Kidney tubule cell (primary cell): ENCODE results near the gene TRPC6.
"Not testable (repeated sequence)": the region's sequence is repeated elsewhere in the genome, so short reads cannot be mapped to it uniquely, and the experiment has no call there.

Experiments used
- DNase-seq: peaks from one replicate; pipeline ENCODE4 v3.0.0-alpha.2; 2018; ENCODE audit warnings: low spot score

Gene TRPC6

DNA sequence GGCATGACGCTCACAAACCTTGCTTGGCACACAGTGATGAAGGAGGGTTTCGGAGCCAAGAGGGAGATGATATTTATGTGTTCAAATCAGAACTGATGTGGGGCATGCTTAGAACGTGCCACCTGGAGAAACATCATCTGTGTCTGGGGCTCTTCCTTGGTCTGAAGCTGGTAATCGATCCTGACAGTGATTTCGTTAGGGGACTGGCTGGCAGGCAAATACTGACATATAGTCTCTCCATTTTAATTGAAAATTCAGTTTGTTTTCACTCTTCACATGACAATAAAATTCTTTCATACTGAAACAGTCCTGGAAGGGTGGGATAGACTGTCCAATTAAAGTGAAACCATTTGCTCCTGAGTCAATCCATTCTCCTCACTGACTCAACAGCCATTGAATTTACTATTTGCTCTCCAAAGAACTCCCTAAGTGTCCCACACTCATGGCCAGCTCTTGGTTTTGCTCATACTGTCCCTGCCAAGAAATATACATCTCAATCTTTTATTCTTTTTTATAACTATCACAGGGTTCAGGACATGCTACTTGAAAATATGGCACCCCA is 134.8 kb downstream of the TRPC6 start:
- DNase-seq: no peak

DNA sequence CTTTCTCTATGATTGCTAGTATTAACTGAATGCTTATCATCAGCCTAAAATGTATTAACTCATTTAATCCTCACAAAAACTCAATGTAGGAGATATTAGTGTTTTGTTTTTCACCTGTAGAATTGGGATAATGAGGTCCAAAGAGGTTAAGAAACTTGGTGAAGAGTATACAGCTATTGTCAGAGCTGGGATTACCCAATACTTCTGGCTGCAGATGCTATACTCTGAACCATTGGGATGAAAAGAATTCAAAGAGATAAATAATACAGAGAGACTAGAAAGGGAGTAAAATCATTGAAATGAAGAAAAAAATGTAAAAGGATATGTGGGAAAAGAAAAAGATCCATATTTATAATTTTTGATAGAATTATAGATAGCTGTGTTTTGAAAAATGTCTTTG is 137.1 kb downstream of the TRPC6 start:
- no peak for DNase-seq

DNA sequence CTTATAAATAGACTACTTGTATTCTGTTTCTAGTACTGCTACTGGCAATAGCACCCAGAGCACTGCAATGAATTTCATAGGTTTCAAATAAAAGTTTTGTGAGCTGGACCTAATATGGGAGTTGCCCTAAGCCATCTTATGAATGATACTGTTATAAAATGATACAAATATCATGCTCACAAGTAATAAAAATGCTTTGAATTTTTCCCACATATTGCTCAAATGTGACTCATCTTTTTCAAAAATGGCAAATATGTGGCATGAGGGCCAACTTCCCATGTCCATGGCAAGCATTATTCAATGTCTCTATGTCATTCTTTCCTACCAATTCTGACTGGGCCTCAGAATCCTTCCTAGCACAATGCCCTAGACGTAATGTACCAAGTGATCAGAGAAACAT is 137.6 kb downstream of the TRPC6 start:
- DNase-seq: peak; percentile 39

DNA sequence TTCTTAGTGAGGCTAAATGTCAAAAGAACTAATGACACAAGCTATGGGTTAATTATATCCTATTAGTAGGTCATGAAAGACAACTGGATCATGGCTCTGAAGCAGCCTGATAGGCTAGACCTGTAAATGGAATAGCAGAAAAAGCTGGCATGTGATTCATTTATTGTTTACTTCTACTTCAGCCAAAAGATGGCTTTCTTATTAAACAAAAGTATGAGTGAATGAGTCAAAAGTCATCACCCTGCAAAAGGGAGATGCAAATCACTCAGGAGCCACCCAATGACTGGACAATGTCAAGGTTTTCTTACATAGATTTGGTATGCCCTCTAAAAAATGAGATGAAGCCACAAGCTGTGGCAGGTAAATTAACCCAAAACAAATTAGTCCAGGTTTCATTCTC is 138.0 kb downstream of the TRPC6 start:
- peak; percentile 59 for DNase-seq

DNA sequence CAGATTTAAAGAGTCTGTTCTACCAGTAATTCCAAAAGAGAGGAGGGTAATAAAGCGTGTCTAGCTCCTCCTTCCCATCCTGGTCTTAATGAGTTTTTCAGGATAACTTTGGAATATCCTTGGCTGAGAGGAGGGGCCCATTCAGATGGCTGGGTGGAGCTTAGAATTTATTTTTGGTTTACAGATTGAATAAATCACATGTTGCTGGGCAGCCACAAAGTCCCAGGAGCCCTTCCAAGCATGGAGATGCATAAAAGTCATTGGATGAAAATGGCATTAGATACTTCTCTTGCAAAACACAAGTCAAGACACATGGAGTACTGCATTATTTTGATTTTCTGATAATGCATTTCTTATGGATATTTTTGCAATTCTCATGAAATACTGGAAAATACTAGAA is 139.0 kb downstream of the TRPC6 start:
- no peak for DNase-seq

DNA sequence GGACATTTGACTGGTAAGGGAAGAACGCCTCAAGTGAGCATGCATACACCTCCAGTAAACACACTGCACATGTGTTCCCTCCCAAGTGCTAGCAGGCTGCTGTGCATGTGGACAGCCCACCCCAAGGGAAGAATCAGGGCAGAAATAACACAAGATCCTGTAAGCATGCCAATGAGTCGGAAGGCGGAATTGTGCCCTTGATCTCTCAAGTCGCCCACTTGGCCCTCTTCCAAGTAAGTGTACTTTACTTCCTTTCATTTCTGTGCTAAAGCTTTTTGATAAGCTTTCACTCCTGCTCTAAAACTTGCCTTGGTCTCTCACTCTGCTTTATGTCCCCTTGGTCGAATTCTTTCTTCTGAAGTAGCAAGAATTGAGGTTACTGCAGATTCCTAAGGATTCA is 139.6 kb downstream of the TRPC6 start:
- peak; percentile 43 for DNase-seq

DNA sequence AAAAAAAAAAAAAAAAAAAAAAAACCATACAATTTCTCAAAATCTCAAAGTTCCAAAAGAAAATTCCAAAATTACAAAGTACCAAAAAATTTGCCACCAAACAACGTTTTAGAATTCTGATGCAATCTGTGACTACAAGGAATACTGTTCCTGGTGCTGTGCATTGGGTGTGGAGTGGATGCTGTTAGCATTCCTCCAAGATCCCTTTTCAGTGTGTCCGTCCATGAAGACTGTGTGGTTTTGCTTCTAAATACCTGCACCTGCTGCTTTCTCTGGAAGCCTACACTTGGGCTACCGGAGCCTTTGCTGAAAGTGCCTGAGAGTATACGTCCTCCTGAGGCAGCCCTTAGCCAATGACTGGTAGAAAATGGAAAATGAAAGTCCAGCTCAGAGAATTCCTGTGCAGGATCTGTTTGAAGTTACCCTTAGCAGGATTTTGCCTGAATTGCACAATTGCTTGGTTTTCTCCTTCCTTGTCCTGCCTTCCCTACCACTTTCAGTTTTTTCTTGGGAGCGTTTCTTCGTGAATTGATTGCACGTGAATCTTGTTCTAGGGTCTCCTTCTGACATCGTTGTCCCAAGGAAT is 140.8 kb downstream of the TRPC6 start:
- DNase-seq: no peak

DNA sequence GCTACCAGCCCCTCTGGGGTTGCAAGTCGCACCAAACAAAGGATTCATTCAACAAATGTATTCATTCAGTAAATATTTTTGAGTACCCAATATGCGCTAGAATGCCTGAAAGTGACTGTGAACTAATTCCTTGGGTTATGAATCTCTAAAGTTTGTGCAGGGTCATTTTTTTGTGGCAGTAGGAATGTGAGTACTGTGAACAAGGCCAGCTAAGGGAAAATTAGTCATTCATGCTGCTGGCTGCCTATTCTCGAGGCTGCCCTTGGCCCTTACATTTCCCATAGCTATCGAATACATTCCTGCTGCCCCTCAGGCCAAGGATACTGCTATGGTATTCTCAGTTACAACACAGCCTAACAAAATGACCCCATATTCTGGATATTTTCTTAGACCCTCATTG is 141.6 kb downstream of the TRPC6 start:
- DNase-seq: peak; percentile 38

DNA sequence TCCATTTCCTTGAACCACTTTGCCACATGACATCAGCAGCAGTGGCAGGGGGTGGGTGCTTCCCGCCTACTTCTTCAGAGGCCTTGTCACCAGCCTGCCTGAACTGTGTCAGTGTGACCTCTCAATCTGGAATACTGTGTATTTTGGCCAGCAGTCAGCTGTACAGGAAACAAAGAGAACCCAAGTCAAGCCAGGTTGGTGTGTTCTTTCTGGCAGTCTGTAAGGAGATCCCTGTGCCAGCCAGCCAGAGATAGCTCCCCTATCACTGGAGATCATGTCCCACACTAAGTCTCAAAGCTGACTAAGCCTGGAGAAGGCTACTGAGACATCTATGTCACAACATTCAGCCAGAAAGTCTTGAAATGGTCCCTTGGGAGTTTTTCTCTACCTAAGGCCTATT is 142.1 kb downstream of the TRPC6 start:
- peak; percentile 51 for DNase-seq

DNA sequence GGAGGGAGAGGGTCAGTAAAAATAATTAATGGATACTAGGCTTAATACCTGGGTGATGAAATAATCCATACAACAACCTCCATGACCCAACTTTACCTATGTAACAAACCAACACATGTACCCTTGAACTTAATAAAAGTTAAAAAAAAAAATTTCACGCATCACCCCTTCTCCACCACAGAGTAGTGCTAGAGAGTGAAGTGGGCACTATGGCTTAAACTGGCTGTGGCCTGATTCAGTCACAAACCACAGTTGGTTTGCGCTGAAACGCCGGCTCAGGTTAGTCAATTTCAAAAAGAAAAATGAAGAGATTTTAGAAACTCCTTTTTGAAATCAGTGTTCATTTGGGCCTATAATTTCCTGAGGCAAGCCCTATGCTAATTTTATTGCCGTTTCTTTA is 144.3 kb downstream of the TRPC6 start:
- DNase-seq: no peak

DNA sequence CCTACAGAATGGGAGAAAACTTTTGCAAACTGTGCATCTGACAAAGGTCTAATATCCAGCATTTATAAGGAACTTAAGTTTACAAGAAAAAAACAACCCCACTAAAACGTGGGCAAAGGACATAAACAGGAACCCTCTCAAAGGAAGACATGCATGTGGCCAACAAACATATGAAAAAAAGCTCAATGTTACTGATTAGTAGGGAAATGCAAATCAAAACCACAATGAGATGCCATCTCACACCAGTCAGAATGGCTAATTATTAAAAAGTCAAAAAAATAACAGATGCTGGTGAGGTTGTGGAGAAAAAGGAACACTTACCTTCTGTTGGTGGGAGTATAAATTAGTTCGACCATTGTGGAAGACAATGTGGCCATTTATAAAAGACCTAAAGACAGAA is 145.1 kb downstream of the TRPC6 start:
- not testable (repeated sequence) for DNase-seq

DNA sequence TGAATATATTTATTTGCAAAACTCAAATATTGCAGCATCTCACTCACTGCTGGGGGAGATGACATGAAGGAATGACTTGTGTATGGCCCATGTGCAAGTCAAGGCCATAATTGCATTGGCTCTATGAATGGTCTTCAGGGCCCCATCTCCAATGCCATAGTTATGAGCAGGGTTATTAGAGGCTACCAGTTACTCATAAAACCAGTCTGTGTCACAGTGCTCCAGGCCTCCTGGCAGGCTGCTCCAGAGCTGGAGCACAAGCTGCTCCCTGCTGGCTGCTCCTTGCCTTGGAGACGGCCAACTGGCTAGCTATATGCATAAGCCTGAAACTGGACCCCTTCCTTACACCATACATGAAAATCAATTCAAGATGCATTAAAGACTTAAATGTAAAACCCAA is 145.7 kb downstream of the TRPC6 start:
- DNase-seq: peak; percentile 23

DNA sequence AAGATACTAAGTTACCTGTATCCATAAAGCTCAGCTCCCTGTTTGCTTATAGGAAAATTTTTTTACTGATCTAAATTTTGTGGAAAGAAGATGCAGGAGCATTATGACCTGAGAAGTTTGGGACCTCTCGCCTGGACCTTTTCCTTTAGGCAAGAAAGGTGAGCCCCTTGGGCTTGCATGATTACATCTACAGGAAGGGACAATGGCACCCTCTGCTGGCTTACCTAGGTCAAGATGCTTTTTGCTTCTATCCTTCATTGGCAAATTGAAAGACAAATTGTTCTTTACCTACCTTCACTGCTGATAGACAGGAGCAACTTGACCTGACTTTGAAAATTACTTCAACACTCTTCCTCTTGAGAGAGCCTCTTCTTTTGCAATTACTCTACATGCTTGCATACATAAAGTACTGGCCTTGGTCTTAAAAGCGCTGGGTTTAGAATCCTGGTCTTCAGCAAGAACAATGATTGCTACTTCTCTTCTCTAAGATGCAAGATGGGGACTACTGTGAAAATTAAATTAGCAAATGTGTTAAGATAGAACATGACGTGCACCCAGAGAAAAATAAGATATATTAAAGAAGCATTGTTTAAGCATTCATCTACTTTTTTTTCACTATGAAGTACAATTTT is 147.2 kb downstream of the TRPC6 start:
- DNase-seq: peak; percentile 39

DNA sequence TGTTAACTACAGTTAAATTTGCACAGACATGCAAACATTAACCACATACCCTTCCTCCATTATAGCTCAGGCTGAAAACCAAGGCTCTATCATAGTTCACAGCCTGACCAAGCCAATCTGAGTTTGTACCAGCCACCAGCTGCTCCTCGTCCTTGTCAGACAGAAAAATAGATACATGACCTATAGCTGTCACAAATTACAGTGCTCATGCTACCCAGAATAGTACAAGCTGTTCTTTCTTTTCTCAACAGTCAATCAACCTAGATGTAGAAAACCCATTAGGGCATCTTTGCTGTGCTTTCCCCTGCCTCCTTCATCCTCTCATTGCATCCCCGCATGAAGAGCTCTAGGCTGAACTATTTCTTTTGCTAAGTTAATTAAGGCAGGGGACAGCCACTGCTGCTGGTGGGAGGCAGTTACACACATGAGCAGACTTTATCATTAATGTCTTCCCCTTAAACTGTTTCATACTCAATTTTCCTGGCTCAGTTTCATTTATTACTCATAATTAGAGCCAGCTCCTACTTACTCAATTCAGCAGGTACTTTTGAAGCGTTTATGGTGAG is 148.3 kb downstream of the TRPC6 start:
- no peak for DNase-seq

DNA sequence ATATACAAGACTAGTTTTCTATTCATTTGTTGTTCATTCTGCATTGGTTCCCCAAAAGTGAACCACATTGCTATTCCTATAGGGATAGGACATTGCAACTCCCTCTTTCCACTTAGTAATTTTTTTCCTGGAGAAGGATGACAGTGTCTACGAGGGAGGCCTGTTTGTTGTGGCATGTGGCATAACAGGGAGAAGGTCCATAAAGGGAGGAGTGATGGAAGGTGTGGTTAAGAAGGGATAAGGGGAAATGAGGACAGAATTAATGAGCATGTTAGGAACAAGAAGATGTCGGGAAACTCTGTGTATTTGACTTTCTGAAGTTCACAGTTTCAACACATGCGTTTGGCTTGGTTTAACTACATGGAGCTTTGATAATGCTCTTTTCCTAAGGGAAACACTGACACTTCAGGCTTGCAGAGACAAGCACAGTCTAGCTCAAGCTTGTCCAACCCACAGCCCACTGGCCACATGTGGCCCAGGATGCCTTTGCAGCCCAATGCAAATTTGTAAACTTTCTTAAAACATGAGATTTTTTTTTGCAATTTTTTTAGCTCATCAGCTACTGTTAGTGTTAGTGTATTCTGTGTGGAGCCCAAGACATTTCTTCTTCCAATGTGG is 149.7 kb downstream of the TRPC6 start:
- no peak for DNase-seq

DNA sequence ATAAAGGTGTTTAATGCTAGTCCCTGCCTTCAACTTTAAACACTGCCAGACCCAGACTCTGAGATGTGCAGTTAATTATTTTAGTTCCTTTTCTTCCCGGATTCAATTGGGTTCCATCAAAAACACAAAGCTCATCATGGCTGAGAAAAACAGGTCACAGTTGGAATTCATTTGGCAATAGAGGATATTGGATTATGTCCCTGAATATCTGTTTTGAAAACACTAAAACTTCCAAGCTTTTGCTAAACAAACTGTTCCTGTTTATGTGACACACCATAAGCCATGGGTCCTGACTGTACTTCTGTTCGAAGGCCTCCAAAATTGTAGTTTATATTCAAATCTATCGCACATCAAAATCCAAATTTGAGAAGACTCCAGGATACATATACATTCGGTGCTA is 150.7 kb downstream of the TRPC6 start:
- no peak for DNase-seq

DNA sequence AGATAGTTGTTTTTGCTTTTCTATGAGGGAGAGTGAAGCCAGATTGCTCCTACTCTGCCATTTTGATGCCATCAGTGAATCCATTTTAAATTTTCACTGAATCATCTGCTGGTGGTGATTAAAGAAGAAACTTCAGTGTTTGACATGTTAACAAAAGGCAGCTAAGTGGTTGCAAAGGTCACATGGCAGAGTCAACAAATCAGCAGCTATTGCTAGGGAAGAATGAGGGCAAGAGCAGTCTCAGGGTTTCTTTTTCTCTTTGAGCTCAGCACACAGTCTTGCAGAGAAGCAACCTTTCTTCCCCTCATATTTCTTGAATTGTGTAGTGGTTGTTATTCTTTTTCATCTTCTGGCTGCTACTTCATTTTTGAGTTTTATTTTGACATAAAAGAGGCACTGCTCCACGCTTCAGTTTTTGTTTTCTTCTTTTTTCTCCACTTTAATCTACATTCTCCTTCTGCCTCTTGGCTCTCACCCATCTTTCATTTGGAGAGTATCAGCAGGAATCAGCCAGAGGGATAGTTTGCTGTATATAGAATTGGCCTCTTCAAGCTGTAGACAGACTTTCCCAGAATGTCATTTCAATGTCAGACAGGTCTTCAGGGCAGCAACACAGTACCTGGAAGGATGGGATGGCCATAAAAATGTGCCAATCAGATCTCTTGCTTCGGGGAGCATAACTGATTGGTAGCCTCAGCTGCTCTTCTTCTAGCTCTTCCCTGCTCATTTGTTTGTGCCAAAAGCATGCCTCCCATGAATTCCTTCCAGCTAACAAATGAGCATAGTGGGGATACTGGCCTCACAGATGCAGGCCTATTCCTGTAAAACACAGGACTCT is 153.9 kb downstream of the TRPC6 start:
- no peak for DNase-seq

DNA sequence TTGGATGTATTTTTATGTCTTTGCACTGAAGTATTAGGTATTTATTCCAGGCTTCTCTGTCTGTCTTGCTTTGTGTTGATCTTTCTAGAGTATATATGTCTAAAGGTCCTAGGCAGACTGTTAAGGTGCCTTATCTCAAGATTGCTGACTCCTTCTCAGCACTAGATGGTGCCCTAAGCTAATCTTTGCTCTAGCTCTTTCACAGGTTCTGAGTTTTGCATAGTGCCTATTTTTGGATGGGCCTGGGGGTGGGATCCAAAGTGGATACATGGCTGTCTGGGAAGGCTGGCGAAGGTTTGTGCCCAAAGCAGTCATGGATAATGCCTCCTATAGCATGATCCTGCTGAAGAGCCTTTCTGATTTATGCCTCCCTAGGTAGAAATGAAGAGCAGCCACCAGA is 154.9 kb downstream of the TRPC6 start:
- peak; percentile 41 for DNase-seq

DNA sequence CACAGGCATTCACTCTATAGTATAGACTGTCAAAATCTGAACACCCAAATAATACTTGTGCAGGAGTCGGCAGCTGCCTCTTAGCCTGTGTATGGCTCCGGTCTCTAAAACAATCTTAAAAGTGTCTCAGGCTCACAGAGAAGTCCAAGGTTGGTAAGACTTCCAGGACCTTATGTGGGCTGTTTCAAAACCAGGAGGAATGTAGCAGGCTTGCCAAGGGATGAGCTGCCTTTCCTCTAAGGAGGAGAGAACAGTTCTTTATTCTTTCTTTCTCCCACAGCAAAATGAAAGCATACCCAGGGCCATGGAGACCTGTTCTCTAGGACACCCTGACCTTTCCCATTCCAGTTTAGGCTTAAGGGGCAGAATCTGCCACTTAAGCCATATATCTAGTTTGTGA is 176.5 kb downstream of the TRPC6 start:
- DNase-seq: no peak
